Keratinocyte (primary cell): ENCODE measurements around the gene DIAPH2. TPM values are rescaled to one million over a fixed set of nuclear protein-coding genes. Genes with fewer than 3 reads are reported as not detected.

Experiments
- DNase-seq: peaks from one replicate; pipeline ENCODE4 v3.0.0-alpha.2; 2011; ENCODE audit warnings: low read depth, missing footprints, low spot score
- FAIRE-seq: peaks from 2 replicates; lab custom pipeline; 2011; peaks lifted over from hg19 to GRCh38; lab: Jason Lieb, UNC
- H2AFZ ChIP-seq: 2 replicates; pipeline ENCODE4 v1.6.0; 2012; ENCODE audit warnings: low read length, control low read depth, inconsistent platforms; ENCODE audit not compliant: control insufficient read depth
- H3K27ac ChIP-seq: 2 replicates; pipeline ENCODE4 v1.5.1; 2011; ENCODE audit warnings: low read length; ENCODE audit not compliant: control insufficient read depth, insufficient read depth
- H3K27me3 ChIP-seq: 3 replicates; pipeline ENCODE4 v1.6.0; 2011; ENCODE audit warnings: low read length; ENCODE audit not compliant: control insufficient read depth, insufficient read depth; ENCODE audit errors: extremely low read depth
- H3K36me3 ChIP-seq, 2 experiments: 2 replicates in 1 of 2; 3 replicates in 1 of 2; pipeline ENCODE4 v1.5.1; 2011; ENCODE audit warnings: low read length in 2 of 2, mild to moderate bottlenecking in 1 of 2; ENCODE audit not compliant: control insufficient read depth in 2 of 2, insufficient read depth in 2 of 2; ENCODE audit errors: extremely low read depth in 1 of 2
- H3K4me1 ChIP-seq: 3 replicates; pipeline ENCODE4 v1.5.1; 2011; ENCODE audit warnings: low read length; ENCODE audit not compliant: control insufficient read depth, insufficient read depth; ENCODE audit errors: extremely low read depth
- H3K4me2 ChIP-seq: 3 replicates; pipeline ENCODE4 v1.6.0; 2011; ENCODE audit warnings: low read depth, low read length; ENCODE audit not compliant: control insufficient read depth, insufficient read depth; ENCODE audit errors: extremely low read depth
- H3K4me3 ChIP-seq, 3 experiments: fragments of 200-600 bp in 1 of 3; sonication (generic) in 1 of 3; 2 replicates in 2 of 3; 3 replicates in 1 of 3; pipeline ENCODE4 v1.5.1; 2011 to 2016; ENCODE audit warnings: low read length in 3 of 3, mild to moderate bottlenecking in 3 of 3, control low read depth in 2 of 3, inconsistent platforms in 1 of 3, low read depth in 1 of 3, mixed read lengths in 1 of 3, mixed run types in 1 of 3, moderate library complexity in 1 of 3; ENCODE audit not compliant: control insufficient read depth in 2 of 3, insufficient read depth in 2 of 3; ENCODE audit errors: extremely low read depth in 1 of 3
- H3K79me2 ChIP-seq: 2 replicates; pipeline ENCODE4 v1.6.0; 2012; ENCODE audit warnings: low read length; ENCODE audit not compliant: control insufficient read depth, insufficient read depth
- H3K9ac ChIP-seq: 3 replicates; pipeline ENCODE4 v1.6.0; 2011; ENCODE audit warnings: low read length; ENCODE audit not compliant: control insufficient read depth, insufficient read depth; ENCODE audit errors: extremely low read depth
- H3K9me1 ChIP-seq: 3 replicates; pipeline ENCODE4 v1.6.0; 2011; ENCODE audit warnings: low read length; ENCODE audit not compliant: control insufficient read depth, insufficient read depth; ENCODE audit errors: extremely low read depth
- H3K9me3 ChIP-seq: 2 replicates; pipeline ENCODE4 v1.5.1; 2012; ENCODE audit warnings: low read depth, low read length; ENCODE audit not compliant: control insufficient read depth
- H4K20me1 ChIP-seq: 3 replicates; pipeline ENCODE4 v1.6.0; 2011; ENCODE audit warnings: low read length; ENCODE audit not compliant: control insufficient read depth, insufficient read depth; ENCODE audit errors: extremely low read depth
- EZH2 ChIP-seq: IDR thresholded peaks from one replicate; pipeline ENCODE4 v1.6.1; 2012; ENCODE audit warnings: inconsistent platforms, mild to moderate bottlenecking, low read length, moderate library complexity
- dilution Hi-C: fragments of 300-500 bp; cut with MboI; formaldehyde crosslinking; loops from one replicate; pipeline ENCODE4 v1.7.0; 2020; ENCODE audit warnings: low sequenced_read_pairs; ENCODE audit not compliant: extremely low pct_ligation_motif_present
- polyA plus RNA-seq, 5 experiments: library from polyadenylated mRNA; depleted of rRNA in 3 of 5; stranded (reverse) in 3 of 5; stranded (forward) in 1 of 5; unstranded in 1 of 5; fragments of >200 nt; gene quantifications; 1 replicate in 1 of 5; 2 replicates in 3 of 5; 3 replicates in 1 of 5; pipeline versions ENCODE4 v1.2.1 to v1.2.3, GENCODE V29; 2011 to 2012; ENCODE audit warnings: missing spikeins in 2 of 5, low read depth in 1 of 5, low replicate concordance in 1 of 5
- TF ChIP-seq, protein P1 (sequence below), 3 experiments: IDR thresholded peaks in 1 of 3; conservative IDR thresholded peaks in 1 of 3; optimal IDR thresholded peaks in 1 of 3; 2 replicates in 2 of 3; 3 replicates in 1 of 3; pipeline versions ENCODE3 to v1.5.1; 2011; ENCODE audit warnings: low read length in 3 of 3, mild to moderate bottlenecking in 3 of 3, moderate library complexity in 2 of 3, control low read depth in 1 of 3, inconsistent platforms in 1 of 3; ENCODE audit not compliant: insufficient read depth in 2 of 3; ENCODE audit errors: extremely low read depth in 1 of 3

DIAPH2 gene
- polyA plus RNA-seq, 1 donor (not counting 4 experiments of a cell fraction or from before 2014, with no cell fraction given), result 7.4 TPM

DNA sequence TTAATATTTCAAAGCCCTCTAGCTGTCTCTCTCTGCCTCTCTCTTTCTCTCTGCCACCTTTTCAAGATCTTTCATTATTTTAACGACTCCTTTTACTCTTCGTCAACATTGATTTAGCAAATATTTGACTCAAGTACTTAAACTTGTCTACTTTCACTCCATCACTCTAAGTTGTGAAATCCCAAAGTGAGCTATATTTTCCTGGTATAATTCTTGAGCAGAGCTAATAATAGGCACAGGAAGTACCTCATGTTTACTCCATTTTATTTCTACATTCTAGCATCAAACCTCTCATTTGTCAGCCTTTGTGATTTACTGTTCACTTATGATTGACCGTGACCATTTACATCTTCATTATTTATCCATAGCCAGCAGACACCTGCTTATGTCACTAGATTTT is 681.6 kb downstream of the DIAPH2 start:
- H3K36me3 ChIP-seq, result no peaks in the 10 kb centered on the region
- no peaks in the 10 kb centered on the region for H3K79me2 ChIP-seq
- DNase-seq (no peak), FAIRE-seq (no peak)
- no peak overlapping the region for H3K9ac ChIP-seq
- H3K27ac ChIP-seq, result no peak overlapping the region
- no peaks in the 10 kb centered on the region for H4K20me1 ChIP-seq
- no peaks in the 10 kb centered on the region for H3K9me1 ChIP-seq
- no peaks in the 10 kb centered on the region for H3K9me3 ChIP-seq
- H3K4me2 ChIP-seq, result no peak overlapping the region
- no peak overlapping the region for H3K4me3 ChIP-seq
- H3K4me1 ChIP-seq, result no peaks in the 10 kb centered on the region
- dilution Hi-C loops, result no loop called here
- no peak overlapping the region for H2AFZ ChIP-seq
- no peaks in the 10 kb centered on the region for H3K27me3 ChIP-seq
- TF ChIP-seq, protein P1, sequence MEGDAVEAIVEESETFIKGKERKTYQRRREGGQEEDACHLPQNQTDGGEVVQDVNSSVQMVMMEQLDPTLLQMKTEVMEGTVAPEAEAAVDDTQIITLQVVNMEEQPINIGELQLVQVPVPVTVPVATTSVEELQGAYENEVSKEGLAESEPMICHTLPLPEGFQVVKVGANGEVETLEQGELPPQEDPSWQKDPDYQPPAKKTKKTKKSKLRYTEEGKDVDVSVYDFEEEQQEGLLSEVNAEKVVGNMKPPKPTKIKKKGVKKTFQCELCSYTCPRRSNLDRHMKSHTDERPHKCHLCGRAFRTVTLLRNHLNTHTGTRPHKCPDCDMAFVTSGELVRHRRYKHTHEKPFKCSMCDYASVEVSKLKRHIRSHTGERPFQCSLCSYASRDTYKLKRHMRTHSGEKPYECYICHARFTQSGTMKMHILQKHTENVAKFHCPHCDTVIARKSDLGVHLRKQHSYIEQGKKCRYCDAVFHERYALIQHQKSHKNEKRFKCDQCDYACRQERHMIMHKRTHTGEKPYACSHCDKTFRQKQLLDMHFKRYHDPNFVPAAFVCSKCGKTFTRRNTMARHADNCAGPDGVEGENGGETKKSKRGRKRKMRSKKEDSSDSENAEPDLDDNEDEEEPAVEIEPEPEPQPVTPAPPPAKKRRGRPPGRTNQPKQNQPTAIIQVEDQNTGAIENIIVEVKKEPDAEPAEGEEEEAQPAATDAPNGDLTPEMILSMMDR (optimal IDR thresholded peaks at IDR 0.05 in 1 of 3, IDR thresholded peaks at IDR 0.05 in 1 of 3, conservative IDR thresholded peaks at IDR 0.05 in 1 of 3; ENCODE audit: extremely low read depth in 1 of 3, insufficient read depth in 2 of 3, low read length in 3 of 3), result no peak
- no peak for TF ChIP-seq EZH2

DNA sequence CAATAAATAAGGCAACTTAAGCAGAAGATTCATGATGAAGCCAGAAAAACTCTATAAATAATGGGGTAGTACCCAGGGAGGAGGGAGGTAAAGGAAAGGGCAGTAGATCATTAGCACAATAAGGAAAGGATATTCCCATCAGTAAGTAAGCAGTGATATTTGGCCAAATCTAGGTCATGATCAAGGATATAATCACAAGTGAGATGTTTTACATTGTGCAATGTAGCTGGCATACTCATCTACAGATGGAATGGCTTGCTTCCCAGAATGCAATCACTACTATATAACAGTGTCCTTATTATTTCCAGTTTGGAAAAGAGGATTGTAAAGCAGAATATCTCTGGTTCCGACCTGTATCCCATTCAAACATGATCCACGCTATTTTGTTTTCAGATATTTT is 682.5 kb downstream of the DIAPH2 start:
- Histone ChIP-seq H3K9me1 (no peaks in the 10 kb centered on the region), H2AFZ (no peak overlapping the region), H3K9me3 (no peaks in the 10 kb centered on the region), H3K4me2 (no peak overlapping the region), H4K20me1 (no peaks in the 10 kb centered on the region), H3K27me3 (no peaks in the 10 kb centered on the region), H3K9ac (no peak overlapping the region), H3K4me1 (no peaks in the 10 kb centered on the region), H3K27ac (no peak overlapping the region), H3K79me2 (no peaks in the 10 kb centered on the region), H3K36me3 (no peaks in the 10 kb centered on the region), H3K4me3 (no peak overlapping the region)
- no peak for TF ChIP-seq EZH2
- TF ChIP-seq, protein P1 (optimal IDR thresholded peaks at IDR 0.05 in 1 of 3, IDR thresholded peaks at IDR 0.05 in 1 of 3, conservative IDR thresholded peaks at IDR 0.05 in 1 of 3; ENCODE audit: extremely low read depth in 1 of 3, insufficient read depth in 2 of 3, low read length in 3 of 3), result no peak
- no peak for FAIRE-seq
- DNase-seq, result no peak
- dilution Hi-C loops, result no loop called here
